Panc1 (cell line): ENCODE data around the gene OR52R1. TPM values are rescaled to one million over a fixed set of nuclear protein-coding genes. Genes with fewer than 3 reads are reported as not detected.

Experiments used
- ATAC-seq: fragments of 200-7000 bp; cut with Tn5 transposase; 2 replicates; pipeline ENCODE4 v1.9.1; 2020; ENCODE audit warnings: mild to moderate bottlenecking, moderate library complexity
- BruUV-seq: library from RNA; stranded (reverse); fragments of 400-500 nt; replicated peaks from 2 replicates; lab custom pipeline; 2021; lab: Mats Ljungman, UMichigan
- CTCF ChIA-PET: fragments of 300-600 bp; sonication (Branson Sonifier 250); formaldehyde crosslinking; loops from one replicate; lab custom pipeline; 2022; ENCODE audit warnings: antibody characterized with exemption; lab: Charles Lee
- POLR2A ChIA-PET: fragments of 300-600 bp; sonication (Branson Sonifier 250); formaldehyde crosslinking; loops from one replicate; lab custom pipeline; 2022; ENCODE audit warnings: antibody characterized with exemption; lab: Charles Lee
- DNase-seq: peaks from one replicate; pipeline ENCODE4 v3.0.0-alpha.2; 2010; ENCODE audit warnings: low read depth, low spot score
- H3K27ac ChIP-seq: 2 replicates; pipeline ENCODE4 v1.5.1; 2011; ENCODE audit warnings: mild to moderate bottlenecking, low read length, inconsistent platforms
- H3K27me3 ChIP-seq: fragments of 200-500 bp; sonication (Bioruptor generic); 2 replicates; pipeline ENCODE4 v1.6.0; 2014; ENCODE audit warnings: low read length, inconsistent platforms; ENCODE audit not compliant: control insufficient read depth, insufficient read depth
- H3K36me3 ChIP-seq: fragments of 200-500 bp; sonication (Bioruptor generic); 2 replicates; pipeline ENCODE4 v1.5.1; 2014; ENCODE audit warnings: inconsistent platforms, mild to moderate bottlenecking, low read length, moderate library complexity; ENCODE audit not compliant: control insufficient read depth, insufficient read depth
- H3K4me1 ChIP-seq: 2 replicates; pipeline ENCODE4 v1.5.1; 2011; ENCODE audit warnings: inconsistent platforms, mild to moderate bottlenecking, low read length, moderate library complexity; ENCODE audit not compliant: control insufficient read depth, insufficient read depth
- H3K4me3 ChIP-seq, 2 experiments: 2 replicates each; pipeline ENCODE4 v1.5.1; 2011 to 2012; ENCODE audit warnings: low read depth in 2 of 2, low read length in 2 of 2, mild to moderate bottlenecking in 2 of 2, inconsistent platforms in 1 of 2, moderate library complexity in 1 of 2
- H3K9me3 ChIP-seq: fragments of 200-500 bp; sonication (Bioruptor generic); 2 replicates; pipeline ENCODE4 v1.5.1; 2014; ENCODE audit warnings: low read depth, mild to moderate bottlenecking, inconsistent platforms, low read length, moderate library complexity; ENCODE audit not compliant: control insufficient read depth, insufficient read depth
- CTCF ChIP-seq: fragments of 450-650 bp; IDR thresholded peaks from 2 replicates; pipeline ENCODE4 v1.5.1; 2017; ENCODE audit warnings: mild to moderate bottlenecking
- POLR2AphosphoS5 ChIP-seq: IDR thresholded peaks from 2 replicates; pipeline ENCODE4 v1.6.1; 2012; ENCODE audit warnings: mild to moderate bottlenecking, low read depth, low read length, moderate library complexity
- REST ChIP-seq, 2 experiments: IDR thresholded peaks; 2 replicates each; pipeline ENCODE4 v1.6.1; 2011 to 2012; ENCODE audit warnings: low read depth in 2 of 2, control low read depth in 1 of 2, low read length in 1 of 2, mild to moderate bottlenecking in 1 of 2, moderate library complexity in 1 of 2; ENCODE audit not compliant: insufficient read depth in 1 of 2
- SIN3A ChIP-seq: IDR thresholded peaks from 2 replicates; pipeline ENCODE4 v1.6.1; 2012; ENCODE audit warnings: low read depth, mild to moderate bottlenecking, low read length, moderate library complexity, borderline replicate concordance; ENCODE audit not compliant: insufficient read depth
- TCF7L2 ChIP-seq: IDR thresholded peaks from 2 replicates; pipeline ENCODE4 v1.6.1; 2011; ENCODE audit warnings: mild to moderate bottlenecking, low read depth, low read length, inconsistent platforms
- in situ Hi-C: cut with HindIII; loops from 2 replicates; pipeline ENCODE4 v1.10.0; 2016; ENCODE audit warnings: low sequenced_read_pairs, low pct_unique_long_range_greater_than_20kb
- intact Hi-C: fragments of 100-400 bp; cut with micrococcal nuclease; formaldehyde crosslinking; loops from one replicate; pipeline ENCODE4 v1.10.0; 2022; ENCODE audit not compliant: unreplicated experiment
- total RNA-seq: library from RNA; stranded (reverse); gene quantifications from one replicate; pipeline ENCODE4 v1.2.1, GENCODE V29; 2021; ENCODE audit not compliant: unreplicated experiment

OR52R1 gene
- total RNA-seq, 1 experiment from 2014 or later, result not detected

GRCh38 chr11:4830909-4831308 is 26.7 kb upstream of the OR52R1 start:
- TF ChIP-seq CTCF (no peak), TCF7L2 (no peak), REST (IDR thresholded peaks at IDR 0.05; ENCODE audit: insufficient read depth in 1 of 2, low read depth in 2 of 2, low read length in 1 of 2) (no peak), SIN3A (no peak), POLR2AphosphoS5 (no peak)
- in situ Hi-C loops, result no loop called here
- intact Hi-C loops, result no loop called here
- ChIA-PET POLR2A (no interaction called here), CTCF (no interaction called here)
- BruUV-seq, result no TSS peak
- Histone ChIP-seq H3K27ac (no peak overlapping the region), H3K9me3 (no peaks in the 10 kb centered on the region), H3K4me1 (no peaks in the 10 kb centered on the region), H3K4me3 (no peak overlapping the region), H3K27me3 (no peaks in the 10 kb centered on the region), H3K36me3 (no peaks in the 10 kb centered on the region)
- ATAC-seq (no peak), DNase-seq (no peak)

- Histone ChIP-seq H3K4me3 (no peak overlapping the region), H3K27me3 (no peaks in the 10 kb centered on the region), H3K4me1 (no peaks in the 10 kb centered on the region), H3K27ac (no peak overlapping the region), H3K9me3 (no peaks in the 10 kb centered on the region), H3K36me3 (no peaks in the 10 kb centered on the region)
- POLR2A ChIA-PET, result no interaction called here
- TF ChIP-seq POLR2AphosphoS5, result no peak
- TF ChIP-seq TCF7L2, result no peak
- no peak for TF ChIP-seq SIN3A
- no peak for TF ChIP-seq REST (IDR thresholded peaks at IDR 0.05; ENCODE audit: insufficient read depth in 1 of 2, low read depth in 2 of 2, low read length in 1 of 2)
- no peak for TF ChIP-seq CTCF
- BruUV-seq, result no TSS peak
- CTCF ChIA-PET, result no interaction called here
- ATAC-seq (no peak), DNase-seq (no peak)
- intact Hi-C loops, result no loop called here
- in situ Hi-C loops, result no loop called here
These were observed 26.2 kb upstream of the OR52R1 start for GRCh38 chr11:4830346-4830745.
